GM10847 (cell line): ENCODE results near the gene ASB10.

Experiments
- POLR2A ChIP-seq: IDR thresholded peaks from 2 replicates; pipeline ENCODE4 v1.6.1; 2011; ENCODE audit not compliant: insufficient read length; ENCODE audit errors: extremely low read depth

The ASB10 gene

DNA sequence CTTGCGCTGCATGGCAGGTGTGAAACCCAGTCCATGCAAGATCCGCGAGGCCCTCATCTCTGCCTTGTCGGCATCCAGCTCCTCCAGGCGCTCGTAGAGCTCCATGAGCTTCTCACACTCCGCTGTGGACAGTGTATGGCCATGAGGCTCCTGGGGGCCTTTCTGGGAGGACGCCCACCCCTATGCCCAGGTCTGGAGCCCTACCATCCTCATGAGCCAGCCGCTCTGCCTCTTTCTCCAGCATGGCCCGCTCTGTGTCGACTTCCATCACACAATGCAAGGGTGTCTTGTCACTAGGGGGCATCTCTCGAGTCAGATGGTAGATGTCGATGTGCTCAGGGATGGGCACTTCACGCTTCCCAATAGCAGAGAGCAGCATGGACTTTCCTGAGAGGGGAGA lies 36.7 kb upstream of the ASB10 start:
- TF ChIP-seq POLR2A, result no peak

DNA sequence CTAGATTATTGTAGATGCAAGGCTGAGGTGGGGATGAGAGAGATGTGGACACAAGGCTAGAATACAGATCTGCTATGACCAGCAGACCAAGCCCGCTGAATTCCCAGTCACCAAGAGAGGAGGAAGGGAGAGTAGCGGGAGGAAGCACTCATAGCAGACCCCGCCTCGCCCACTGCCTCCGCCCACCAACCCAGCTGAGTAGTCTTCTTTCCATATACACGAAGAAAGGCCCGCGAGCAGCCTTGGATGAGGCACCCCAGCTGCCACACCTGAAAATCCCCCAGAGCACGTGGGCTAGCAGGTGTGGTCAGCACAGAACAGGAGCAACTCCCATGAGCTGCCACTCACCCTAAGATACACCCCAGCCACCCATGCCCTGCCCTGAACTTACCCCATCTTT lies 31.1 kb upstream of the ASB10 start:
- TF ChIP-seq POLR2A, result no peak

DNA sequence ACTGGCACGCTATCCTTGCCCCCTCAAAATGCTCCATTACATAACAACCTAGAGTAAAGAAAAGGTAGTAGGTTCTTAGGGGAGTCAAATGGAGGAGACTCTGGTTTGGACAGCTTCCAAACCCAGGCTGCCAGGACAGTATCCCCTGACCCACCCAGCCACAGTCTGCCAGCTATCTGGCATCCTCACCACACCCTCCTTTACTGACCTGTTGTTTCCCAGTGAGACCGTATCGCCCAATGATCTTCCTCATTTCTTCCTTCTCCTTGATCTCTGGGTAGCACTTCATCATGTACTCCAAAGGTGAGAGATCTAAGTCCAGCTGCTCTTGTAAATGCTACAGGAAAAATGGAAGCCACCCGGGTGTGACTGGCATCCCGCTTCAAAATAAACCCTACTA lies 28.3 kb upstream of the ASB10 start:
- no peak for TF ChIP-seq POLR2A

GRCh38 chr7:151213826-151214225 lies 26.8 kb upstream of the ASB10 start:
- TF ChIP-seq POLR2A, result no peak

GRCh38 chr7:151212626-151213025 lies 25.6 kb upstream of the ASB10 start:
- no peak for TF ChIP-seq POLR2A

DNA sequence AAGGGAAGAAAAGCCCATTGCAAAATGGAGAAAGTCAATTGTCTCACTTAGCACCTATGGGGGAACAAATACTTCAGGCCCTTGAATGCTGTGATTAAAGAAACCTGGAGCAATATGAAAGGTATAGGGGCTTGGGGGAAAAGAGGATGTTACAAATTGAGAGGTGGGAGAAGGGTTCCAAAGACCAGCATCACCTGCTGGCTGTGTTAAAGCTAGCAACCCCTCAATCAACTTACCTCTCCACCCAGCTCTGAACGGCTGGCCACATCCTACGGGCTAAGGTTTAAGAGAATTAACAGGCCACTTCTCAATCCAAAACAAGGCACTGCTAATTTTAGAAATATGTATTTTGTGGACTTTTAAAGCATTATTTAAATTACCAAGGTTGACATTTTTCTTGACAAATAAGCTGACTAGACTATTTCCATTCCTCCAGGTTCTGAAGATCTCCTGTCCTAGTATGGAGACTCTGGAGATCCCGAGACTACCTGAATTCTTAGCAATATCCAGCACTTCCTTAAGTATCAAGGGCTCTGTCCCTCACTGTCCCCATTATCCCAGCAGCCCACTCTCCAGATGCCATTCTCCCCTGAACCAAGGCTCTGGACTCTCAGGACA lies 24.2 kb upstream of the ASB10 start:
- no peak for TF ChIP-seq POLR2A

DNA sequence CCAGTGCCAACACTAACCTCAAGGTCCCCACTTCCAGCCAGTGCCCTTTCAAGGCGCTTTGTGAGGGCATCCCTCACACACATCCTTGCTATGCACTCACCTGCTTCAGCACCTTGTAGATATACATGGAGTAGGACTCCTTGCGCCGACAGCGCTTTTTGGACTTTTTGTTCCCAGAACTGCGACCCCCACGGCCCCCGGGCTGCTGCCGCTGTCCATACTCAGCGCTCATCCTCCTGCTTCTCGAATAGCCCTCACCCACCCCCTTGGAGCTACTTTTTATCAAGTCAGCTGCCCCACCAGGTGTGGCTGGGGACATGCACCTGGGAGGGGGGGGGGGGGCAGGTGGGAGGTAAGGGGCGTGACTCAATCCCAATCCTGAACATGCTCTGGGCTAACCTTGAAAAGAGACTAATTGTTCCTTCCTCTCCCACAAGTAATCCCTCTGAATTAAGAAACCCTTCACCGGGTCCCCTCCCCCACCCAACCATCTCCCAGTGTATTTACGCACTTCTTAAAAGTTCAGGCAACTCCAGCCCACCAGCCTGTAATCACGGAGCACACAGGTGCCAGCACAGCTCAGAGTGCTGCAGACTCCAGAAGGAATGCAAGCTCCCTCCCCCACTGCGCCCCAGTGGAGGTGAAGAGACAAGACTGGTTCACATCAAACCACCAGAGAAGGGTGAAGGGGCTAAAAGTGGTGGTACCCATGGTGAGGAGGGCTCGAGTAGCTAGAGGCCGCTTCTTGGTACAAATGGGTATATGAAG lies 23.2 kb upstream of the ASB10 start, which contains the start of gene H2BK1:
TSS of gene H2BK1 (minus strand) at position 402 of the 768 bp plus-strand sequence. CDS start at position 232, 170 bp downstream.
- TF ChIP-seq POLR2A, result no peak

- no peak for TF ChIP-seq POLR2A
Measured at GRCh38 chr7:151209588-151209987, 22.5 kb upstream of the ASB10 start.

DNA sequence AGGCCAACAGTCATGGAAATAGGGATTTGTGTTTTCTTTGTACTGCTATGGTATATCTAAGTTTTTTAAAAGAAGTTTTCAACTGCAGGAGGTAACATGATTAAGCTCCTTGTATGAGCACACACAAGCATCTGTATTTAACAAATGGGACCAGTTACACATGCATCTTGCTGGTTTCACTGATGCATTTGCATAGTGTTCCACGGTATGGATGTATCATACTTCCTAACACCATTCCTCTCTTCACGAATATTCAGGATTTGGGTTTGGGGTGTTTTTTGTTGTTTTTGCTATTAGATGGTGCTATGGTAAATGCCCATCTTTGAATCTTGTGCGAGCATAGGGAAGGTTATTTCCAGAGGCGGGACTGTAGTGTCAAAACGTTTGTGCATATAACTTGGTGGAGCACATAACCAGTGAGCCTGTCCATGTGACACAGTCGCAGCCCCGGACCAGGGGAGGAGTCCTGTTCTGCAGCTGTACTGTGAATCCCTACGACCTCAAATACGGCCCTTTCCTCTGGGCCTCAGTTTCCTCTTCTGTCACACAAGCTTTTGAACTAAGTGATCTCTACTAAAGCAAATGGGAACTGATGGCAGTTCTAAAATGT lies 21.3 kb upstream of the ASB10 start:
- no peak for TF ChIP-seq POLR2A

DNA sequence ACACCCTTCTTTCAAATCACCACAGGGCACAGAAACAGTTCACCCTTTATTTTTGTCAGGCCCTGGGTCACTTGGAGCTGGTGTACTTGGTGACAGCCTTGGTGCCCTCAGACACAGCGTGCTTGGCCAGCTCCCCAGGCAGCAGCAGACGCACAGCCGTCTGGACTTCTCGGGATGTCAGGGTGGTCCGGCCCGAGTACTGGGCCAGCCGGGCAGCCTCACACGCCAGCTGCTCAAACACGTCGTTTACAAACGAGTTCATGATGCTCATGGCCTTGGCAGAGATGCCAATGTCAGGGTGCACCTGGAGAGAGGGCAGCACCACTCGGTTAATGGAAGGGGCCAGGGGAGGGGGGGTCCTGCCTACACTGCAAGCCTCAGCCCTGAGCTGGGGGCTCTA lies 20.8 kb upstream of the ASB10 start:
- TF ChIP-seq POLR2A, result no peak

GRCh38 chr7:151207315-151207714 lies 20.3 kb upstream of the ASB10 start:
- no peak for TF ChIP-seq POLR2A

DNA sequence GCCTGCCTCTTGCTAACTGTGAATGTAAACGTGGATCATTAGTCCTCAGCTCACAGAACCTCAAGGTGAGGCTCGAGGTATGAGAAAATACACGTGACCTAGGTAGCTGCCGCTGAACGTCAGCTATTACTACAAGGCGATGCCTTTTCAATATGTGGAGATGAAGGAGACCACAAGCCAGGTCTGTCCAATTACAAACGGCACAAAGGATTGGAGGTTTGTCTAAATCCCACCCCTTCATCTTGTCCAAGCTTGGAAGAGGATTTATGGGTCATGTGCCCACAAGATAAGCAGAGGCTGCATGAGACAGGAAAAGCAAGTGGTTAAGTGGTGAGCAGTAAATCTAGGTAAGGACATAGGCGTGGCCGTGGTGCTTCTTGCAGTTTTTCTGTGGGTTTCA lies 19.9 kb upstream of the ASB10 start:
- no peak for TF ChIP-seq POLR2A

- TF ChIP-seq POLR2A, result no peak
Measured at GRCh38 chr7:151205730-151206129, 18.7 kb upstream of the ASB10 start.

- TF ChIP-seq POLR2A, result no peak
Measured at GRCh38 chr7:151204383-151205032, 17.5 kb upstream of the ASB10 start.

DNA sequence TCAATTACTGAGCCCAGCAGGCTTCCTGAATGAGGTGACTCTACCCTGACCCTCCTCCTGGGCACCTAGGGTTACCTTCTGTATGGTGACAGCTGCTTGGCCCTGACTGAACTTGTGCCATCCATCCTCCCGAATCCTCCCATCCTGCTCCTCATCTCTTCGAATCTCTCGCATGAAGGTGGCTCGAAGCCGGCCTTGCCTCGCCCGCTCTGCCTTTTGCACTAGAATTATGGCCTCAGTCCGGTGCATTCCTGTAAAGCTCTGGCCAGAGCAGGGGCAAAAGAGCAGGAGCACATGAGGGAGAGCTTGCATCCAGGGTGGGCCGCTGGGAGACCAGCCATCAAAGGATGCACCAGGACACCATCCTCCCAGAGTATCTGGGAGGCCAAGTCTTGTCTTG lies 15.8 kb upstream of the ASB10 start:
- TF ChIP-seq POLR2A, result no peak

DNA sequence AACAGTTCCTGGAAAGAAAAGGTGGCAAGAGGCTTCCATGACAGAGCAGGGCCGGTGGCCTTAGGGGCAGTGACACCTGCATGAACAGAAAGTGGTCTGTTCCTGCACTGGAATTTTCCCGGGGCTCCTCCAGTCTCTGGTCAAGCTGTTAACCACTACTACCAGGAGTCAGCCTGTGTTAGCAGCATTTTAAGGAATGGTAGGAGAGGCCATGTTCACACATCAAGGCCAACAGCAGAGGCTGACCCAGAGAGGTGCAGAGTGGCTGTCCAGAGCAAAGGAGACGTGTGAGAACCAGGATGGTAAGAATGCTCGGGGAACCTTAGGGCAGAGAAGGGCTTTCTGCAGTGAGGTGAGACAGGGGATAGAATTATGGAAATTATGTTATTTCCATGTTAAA lies 14.7 kb upstream of the ASB10 start:
- TF ChIP-seq POLR2A, result no peak
